ENCODE results near the gene SNX7.

SNX7 gene

GRCh38 chr1:98661544-98662355 lies at the start of gene SNX7:
Gene SNX7, plus strand, starts transcription at chr1:98661721. Its CDS starts 11 bp downstream, at chr1:98661732.
- no peak for DNase-seq

GRCh38 chr1:98637316-98637715 lies 24.2 kb upstream of the SNX7 start:
- no peak for DNase-seq

GRCh38 chr1:98638185-98638584 lies 23.3 kb upstream of the SNX7 start:
- DNase-seq, result no peak

GRCh38 chr1:98644510-98644909 lies 17.0 kb upstream of the SNX7 start:
- DNase-seq, result no peak

GRCh38 chr1:98651116-98651632 lies 10.3 kb upstream of the SNX7 start:
- DNase-seq, result no peak

GRCh38 chr1:98653123-98653522 lies 8.4 kb upstream of the SNX7 start:
- DNase-seq, result no peak

- DNase-seq, result no peak
Observed at GRCh38 chr1:98659879-98660278, 1.6 kb upstream of the SNX7 start.

GRCh38 chr1:98660940-98661543 lies 479 bp upstream of the SNX7 start:
- DNase-seq, result no peak

- DNase-seq, result no peak
Observed at GRCh38 chr1:98662356-98662670, 792 bp downstream of the SNX7 start.

GRCh38 chr1:98668733-98669132 lies 7.2 kb downstream of the SNX7 start:
- no peak for DNase-seq

GRCh38 chr1:98669355-98670296 lies 8.1 kb downstream of the SNX7 start:
- DNase-seq, result no peak

- no peak for DNase-seq
Observed at GRCh38 chr1:98672189-98672588, 10.7 kb downstream of the SNX7 start.

GRCh38 chr1:98674075-98674781 lies 12.7 kb downstream of the SNX7 start:
- no peak for DNase-seq

- DNase-seq, result no peak
Observed at GRCh38 chr1:98675282-98675681, 13.8 kb downstream of the SNX7 start.

GRCh38 chr1:98677288-98677687 lies 15.8 kb downstream of the SNX7 start:
- no peak for DNase-seq

- DNase-seq, result no peak
Observed at GRCh38 chr1:98681812-98682211, 20.3 kb downstream of the SNX7 start.

GRCh38 chr1:98688110-98688739 lies 26.7 kb downstream of the SNX7 start:
- no peak for DNase-seq

GRCh38 chr1:98690576-98690975 lies 29.1 kb downstream of the SNX7 start:
- DNase-seq, result no peak

GRCh38 chr1:98692482-98692881 lies 31.0 kb downstream of the SNX7 start:
- no peak for DNase-seq

GRCh38 chr1:98693385-98693784 lies 31.9 kb downstream of the SNX7 start:
- no peak for DNase-seq

- DNase-seq, result no peak
Observed at GRCh38 chr1:98696077-98696476, 34.6 kb downstream of the SNX7 start.

GRCh38 chr1:98697781-98698180 lies 36.3 kb downstream of the SNX7 start:
- no peak for DNase-seq
